GM23338 (cell line): ENCODE measurements around the gene KRTAP4-6. TPM values are rescaled to one million over a fixed set of nuclear protein-coding genes. Genes with fewer than 3 reads are reported as not detected.
"Not testable (repeated sequence)": the region's sequence is repeated elsewhere in the genome, so short reads cannot be mapped to it uniquely, and the experiment has no call there.

Source experiments
- ATAC-seq: fragments of 200-7000 bp; cut with Tn5 transposase; 3 replicates; pipeline ENCODE4 v1.9.1; 2020
- DNase-seq: peaks from one replicate; pipeline ENCODE4 v3.0.0-alpha.2; 2015; ENCODE audit warnings: low spot score
- H2AFZ ChIP-seq: fragments of 200-600 bp; sonication (generic); 2 replicates; pipeline ENCODE4 v1.8.0; 2016; ENCODE audit warnings: antibody characterized with exemption, mild to moderate bottlenecking, moderate library complexity
- H3F3A ChIP-seq: fragments of 200-600 bp; sonication (generic); replicated peaks from 2 replicates; pipeline ENCODE4 v1.8.0; 2017; ENCODE audit warnings: antibody characterized with exemption, mixed run types, low read depth
- H3K27ac ChIP-seq: fragments of 200-600 bp; sonication (generic); 2 replicates; pipeline ENCODE4 v1.6.1; 2016; ENCODE audit warnings: low read depth
- H3K27me3 ChIP-seq: fragments of 200-600 bp; sonication (generic); 2 replicates; pipeline ENCODE4 v1.8.0; 2016; ENCODE audit warnings: mild to moderate bottlenecking, mixed run types, moderate library complexity; ENCODE audit not compliant: insufficient read depth
- H3K36me3 ChIP-seq: fragments of 200-600 bp; sonication (generic); 2 replicates; pipeline ENCODE4 v1.8.0; 2016; ENCODE audit warnings: mild to moderate bottlenecking; ENCODE audit not compliant: insufficient read depth
- H3K4me1 ChIP-seq: fragments of 200-600 bp; sonication (generic); 2 replicates; pipeline ENCODE4 v1.8.0; 2016; ENCODE audit warnings: mild to moderate bottlenecking, moderate library complexity; ENCODE audit not compliant: insufficient read depth
- H3K4me2 ChIP-seq: fragments of 200-600 bp; sonication (generic); 2 replicates; pipeline ENCODE4 v1.7.1; 2017; ENCODE audit warnings: mixed run types
- H3K4me3 ChIP-seq: fragments of 200-600 bp; sonication (generic); 2 replicates; pipeline ENCODE4 v1.6.1; 2016; ENCODE audit warnings: mixed run types
- H3K79me2 ChIP-seq: fragments of 200-600 bp; sonication (generic); replicated peaks from 2 replicates; pipeline ENCODE4 v1.8.0; 2017; ENCODE audit warnings: mild to moderate bottlenecking; ENCODE audit not compliant: insufficient read depth
- H3K9me2 ChIP-seq: fragments of 200-600 bp; sonication (generic); 2 replicates; pipeline ENCODE4 v1.8.0; 2017; ENCODE audit not compliant: insufficient read depth
- H4K20me1 ChIP-seq: fragments of 200-600 bp; sonication (generic); replicated peaks from 2 replicates; pipeline ENCODE4 v1.8.0; 2017; ENCODE audit warnings: mild to moderate bottlenecking; ENCODE audit not compliant: insufficient read depth
- H3K27ac Mint-ChIP-seq: 2 replicates; pipeline ENCODE4 v1.8.0; 2020; ENCODE audit warnings: inconsistent platforms, mild to moderate bottlenecking, moderate library complexity, mixed read lengths
- H3K27me3 Mint-ChIP-seq: 3 replicates; pipeline ENCODE4 v1.8.0; 2022; ENCODE audit warnings: low read depth, mild to moderate bottlenecking, moderate library complexity, mixed read lengths, inconsistent platforms; ENCODE audit not compliant: insufficient read depth, poor library complexity
- H3K36me3 Mint-ChIP-seq: 3 replicates; pipeline ENCODE4 v1.8.0; 2021; ENCODE audit warnings: low read depth, mild to moderate bottlenecking, inconsistent platforms, moderate library complexity, mixed read lengths
- H3K4me1 Mint-ChIP-seq: 3 replicates; pipeline ENCODE4 v1.8.0; 2020; ENCODE audit warnings: mild to moderate bottlenecking, inconsistent platforms, mixed read lengths
- H3K4me3 Mint-ChIP-seq: 3 replicates; pipeline ENCODE4 v1.8.0; 2021; ENCODE audit warnings: moderate library complexity, mild to moderate bottlenecking, inconsistent platforms, mixed read lengths
- H3K9me3 Mint-ChIP-seq: 3 replicates; pipeline ENCODE4 v1.8.0; 2020; ENCODE audit warnings: moderate library complexity, mild to moderate bottlenecking, inconsistent platforms, mixed read lengths
- CREB1 ChIP-seq: fragments of 250-450 bp; sonication (Bioruptor Pico); IDR thresholded peaks from 2 replicates; pipeline ENCODE4 v1.5.0; 2020; ENCODE audit warnings: low read depth, mild to moderate bottlenecking, moderate library complexity
- CTCF ChIP-seq, 2 experiments: fragments of 200-600 bp in 1 of 2; sonication (generic) in 1 of 2; conservative IDR thresholded peaks; 2 replicates each; pipeline versions ENCODE4 v1.5.1 to v1.6.1; 2016 to 2017; ENCODE audit warnings: antibody characterized with exemption in 2 of 2, low read depth in 2 of 2, mild to moderate bottlenecking in 2 of 2, moderate library complexity in 1 of 2
- ETS1 ChIP-seq: IDR thresholded peaks from 2 replicates; pipeline ENCODE4 v1.6.1; 2016; ENCODE audit warnings: antibody characterized with exemption
- EZH2 ChIP-seq: fragments of 200-600 bp; sonication (generic); IDR thresholded peaks from one replicate; pipeline ENCODE4 v1.8.0; 2017; ENCODE audit warnings: antibody characterized with exemption, mild to moderate bottlenecking, low read depth; ENCODE audit not compliant: unreplicated experiment
- EZH2phosphoT487 ChIP-seq: fragments of 200-600 bp; sonication (generic); IDR thresholded peaks from one replicate; pipeline ENCODE4 v1.8.1; 2018; ENCODE audit warnings: antibody characterized with exemption; ENCODE audit not compliant: unreplicated experiment
- JUNB ChIP-seq: IDR thresholded peaks from one replicate; pipeline ENCODE4 v1.6.1; 2016; ENCODE audit warnings: antibody characterized with exemption; ENCODE audit not compliant: unreplicated experiment
- POLR2AphosphoS5 ChIP-seq: IDR thresholded peaks from 2 replicates; pipeline ENCODE4 v1.6.1; 2016; ENCODE audit warnings: antibody characterized with exemption, low read depth
- REST ChIP-seq: IDR thresholded peaks from one replicate; pipeline ENCODE4 v1.6.1; 2018; ENCODE audit warnings: antibody characterized with exemption; ENCODE audit not compliant: unreplicated experiment
- STAT1 ChIP-seq: IDR thresholded peaks from one replicate; pipeline ENCODE4 v1.6.1; 2016; ENCODE audit warnings: antibody characterized with exemption; ENCODE audit not compliant: unreplicated experiment
- ZNF114 ChIP-seq: fragments of 250-450 bp; sonication (Bioruptor Pico); IDR thresholded peaks from 2 replicates; pipeline ENCODE4 v1.5.0; 2020; ENCODE audit warnings: mild to moderate bottlenecking, moderate library complexity
- ZNF331 ChIP-seq: fragments of 250-450 bp; sonication (Bioruptor Pico); IDR thresholded peaks from 2 replicates; pipeline ENCODE4 v1.5.0; 2020; ENCODE audit warnings: low read depth, mild to moderate bottlenecking, moderate library complexity
- polyA plus RNA-seq: library from polyadenylated mRNA; unstranded; fragments of >200 nt; fragmentation: Nextera tagmentation; extraction: Ambion mirVana; gene quantifications from 2 replicates; pipeline ENCODE4 v1.2.1, GENCODE V29; 2016
- total RNA-seq: library from RNA; depleted of rRNA; stranded (reverse); fragments of >200 nt; shearing (Covaris generic); gene quantifications from 2 replicates; pipeline ENCODE4 v1.2.3, GENCODE V29; 2014

The KRTAP4-6 gene
- total and polyA plus RNA-seq, 2 experiments from 2014 or later: not detected

GRCh38 chr17:41149652-41149985 lies 9.3 kb upstream of the KRTAP4-6 start, which contains the start of gene KRTAP4-5 (continued):
- TF ChIP-seq STAT1 (no peak), REST (no peak), ETS1 (no peak), CREB1 (CRISPR knock-in tag) (no peak), ZNF331 (CRISPR knock-in tag) (no peak), EZH2phosphoT487 (no peak)

GRCh38 chr17:41148971-41149651 lies 8.8 kb upstream of the KRTAP4-6 start:
- not testable (repeated sequence) for ATAC-seq, H3K9me3 Mint-ChIP-seq, H3K27ac Mint-ChIP-seq, H3K4me1 Mint-ChIP-seq, H3K36me3 ChIP-seq, H3K36me3 Mint-ChIP-seq, H3K27me3 ChIP-seq, H3K79me2 ChIP-seq, H3K27ac ChIP-seq, H3K9me2 ChIP-seq, H3K4me3 ChIP-seq, H4K20me1 ChIP-seq, H3K4me3 Mint-ChIP-seq, H2AFZ ChIP-seq, H3K4me1 ChIP-seq, H3K4me2 ChIP-seq, DNase-seq, H3F3A ChIP-seq, H3K27me3 Mint-ChIP-seq

- H3K27ac Mint-ChIP-seq: no peak overlapping the region
- TF ChIP-seq EZH2 (no peak), ETS1 (no peak), CREB1 (CRISPR knock-in tag) (no peak), ZNF114 (CRISPR knock-in tag) (no peak), CTCF (conservative IDR thresholded peaks at IDR 0.05; ENCODE audit: low read depth in 2 of 2) (no peak), ZNF331 (CRISPR knock-in tag) (no peak), JUNB (no peak), POLR2AphosphoS5 (no peak)
Measured at GRCh38 chr17:41147531-41148204, 7.3 kb upstream of the KRTAP4-6 start.

More at GRCh38 chr17:41147531-41148204, 7.3 kb upstream of the KRTAP4-6 start:
- Histone ChIP-seq H3K27me3 (no peaks in the 10 kb centered on the region), H3K4me2 (no peak overlapping the region), H4K20me1 (no peaks in the 10 kb centered on the region), H3F3A (no peaks in the 10 kb centered on the region), H2AFZ (no peak overlapping the region), H3K4me1 (0 out of 2 replicates have a peak, but pooled peaks cover 3% of the 10 kb centered on the region), H3K27ac (no peak overlapping the region), H3K9me2 (no peaks in the 10 kb centered on the region), H3K36me3 (no peaks in the 10 kb centered on the region; the same call in 1 of the 2 replicates), H3K79me2 (no peaks in the 10 kb centered on the region), H3K4me3 (no peak overlapping the region)
- ATAC-seq (no peak), DNase-seq (no peak)
- no peak overlapping the region for H3K4me3 Mint-ChIP-seq
- peaks cover 5% of the 10 kb centered on the region for H3K27me3 Mint-ChIP-seq
- peaks cover 13% of the 10 kb centered on the region for H3K36me3 Mint-ChIP-seq
- H3K9me3 Mint-ChIP-seq: peaks cover 17% of the 10 kb centered on the region
- H3K4me1 Mint-ChIP-seq: peaks cover 3% of the 10 kb centered on the region; the same call in 2 of the 3 replicates
